Measurements from ENCODE around the gene ZDHHC18. TPM values are rescaled to one million over a fixed set of nuclear protein-coding genes. Genes with fewer than 3 reads are reported as not detected.
A peak's percentile ranks its signal among the peaks of the same experiment; 100 is the strongest.
"Not testable (repeated sequence)": the region's sequence is repeated elsewhere in the genome, so short reads cannot be mapped to it uniquely, and the experiment has no call there.

The ZDHHC18 gene
- total and polyA plus RNA-seq, 2 donors: 9.2 to 18.8 TPM

DNA sequence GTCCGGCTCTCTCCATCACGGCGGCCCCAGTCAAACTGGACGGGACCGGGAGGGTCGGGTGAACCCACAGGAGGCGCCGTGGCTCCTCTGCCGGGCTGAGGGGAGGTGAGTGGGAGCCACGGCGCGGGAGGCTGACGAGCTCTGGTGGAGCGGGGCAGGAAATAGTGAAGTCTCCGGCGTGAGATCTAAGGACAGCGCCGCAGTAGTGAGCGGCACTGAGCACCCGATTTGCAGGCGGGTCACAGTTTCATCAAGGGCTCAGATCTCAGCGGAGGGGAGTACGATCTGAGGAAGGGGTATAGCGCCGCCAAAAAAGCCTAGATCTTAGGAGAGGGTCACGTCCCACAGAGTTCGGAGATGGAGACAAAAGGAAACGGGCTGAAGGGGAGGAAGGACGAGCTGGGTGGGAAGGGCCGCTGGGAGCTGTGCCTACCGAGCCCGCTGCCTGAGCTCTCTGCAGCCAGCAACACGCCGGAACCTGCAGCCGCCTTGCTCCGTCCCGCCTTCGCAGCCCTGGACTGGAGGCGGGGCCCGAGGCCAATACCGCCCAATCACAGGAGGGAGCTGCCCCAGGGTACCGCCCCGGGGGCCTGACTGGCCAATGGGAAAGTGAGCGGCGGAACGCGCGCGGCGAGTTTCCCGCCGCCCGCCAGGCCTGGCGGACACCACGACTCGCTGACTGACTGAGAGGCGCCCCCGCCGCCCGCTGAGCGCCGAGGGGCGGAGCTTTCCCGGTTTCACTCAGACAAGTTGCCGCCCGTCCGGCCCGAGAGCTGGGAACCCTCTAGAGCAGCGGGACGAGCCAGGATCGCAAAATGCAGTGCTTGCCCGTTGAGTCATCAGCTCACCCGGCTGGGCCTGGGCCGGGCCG lies 38.4 kb downstream of the ZDHHC18 start:
- WGBS: under 1% methylated on average over 75 of the region's 75 CpGs
- DNase-seq (ENCODE audit: extremely low spot score): peak; percentile 92
- Histone ChIP-seq H3K4me1 (ENCODE audit: insufficient read depth) (no peaks in the 10 kb centered on the region), H3K27ac (ENCODE audit: low read depth) (peak overlapping the region; percentile 87), H3K36me3 (ENCODE audit: insufficient read depth) (no peaks in the 10 kb centered on the region), H3K4me3 (ENCODE audit: low read depth, low read length) (peak overlapping the region; percentile 37)

DNA sequence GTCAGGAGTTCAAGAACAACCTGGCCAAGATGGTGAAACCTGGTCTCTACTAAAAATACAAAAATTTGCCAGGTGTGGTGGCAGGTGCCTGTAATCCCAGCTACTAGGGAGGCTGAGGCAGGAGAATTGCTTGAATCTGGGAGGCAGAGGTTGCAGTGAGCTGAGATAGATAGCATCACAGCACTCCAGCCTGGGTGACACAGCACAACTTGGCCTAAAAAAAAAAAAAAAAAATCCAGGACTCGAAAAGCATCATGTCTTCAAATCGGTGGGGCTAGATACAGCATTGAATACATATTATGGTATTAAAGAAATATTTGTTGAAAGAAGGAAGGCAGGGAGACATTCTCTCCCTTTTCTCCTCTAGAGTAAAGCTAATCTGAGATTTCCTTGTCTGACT lies 46.6 kb downstream of the ZDHHC18 start:
- not testable (repeated sequence) for H3K4me1 ChIP-seq (ENCODE audit: insufficient read depth); H3K4me3 ChIP-seq (ENCODE audit: low read depth, low read length); DNase-seq (ENCODE audit: extremely low spot score); H3K27ac ChIP-seq (ENCODE audit: low read depth); H3K36me3 ChIP-seq (ENCODE audit: insufficient read depth)
- 72% methylated on average over 2 of the region's 2 CpGs for WGBS

DNA sequence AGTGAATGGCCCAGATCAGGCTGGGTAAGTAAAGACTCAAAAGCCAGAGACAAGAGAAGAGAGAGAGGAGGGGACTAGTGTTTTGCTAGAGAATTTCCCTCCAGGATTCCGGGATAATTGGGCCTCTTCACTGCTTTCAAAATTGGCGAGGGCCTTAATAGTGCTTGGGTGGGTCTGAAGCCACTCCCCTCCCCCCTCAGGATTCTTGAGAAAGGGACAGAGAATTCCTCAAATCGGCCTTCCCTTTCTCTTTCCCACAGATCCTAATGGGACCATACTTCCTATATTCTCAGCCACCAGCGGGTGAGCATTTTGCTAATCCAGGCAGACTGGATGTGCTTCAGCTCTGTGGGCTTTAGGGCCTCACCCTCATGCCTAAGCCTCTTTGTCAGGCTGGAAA lies 48.4 kb downstream of the ZDHHC18 start:
- no peaks in the 10 kb centered on the region for H3K4me1 ChIP-seq (ENCODE audit: insufficient read depth)
- 61% methylated on average over 4 of the region's 4 CpGs for WGBS
- H3K36me3 ChIP-seq (ENCODE audit: insufficient read depth): no peaks in the 10 kb centered on the region
- DNase-seq (ENCODE audit: extremely low spot score): no peak
- no peak overlapping the region for H3K27ac ChIP-seq (ENCODE audit: low read depth)
- no peak overlapping the region for H3K4me3 ChIP-seq (ENCODE audit: low read depth, low read length)

DNA sequence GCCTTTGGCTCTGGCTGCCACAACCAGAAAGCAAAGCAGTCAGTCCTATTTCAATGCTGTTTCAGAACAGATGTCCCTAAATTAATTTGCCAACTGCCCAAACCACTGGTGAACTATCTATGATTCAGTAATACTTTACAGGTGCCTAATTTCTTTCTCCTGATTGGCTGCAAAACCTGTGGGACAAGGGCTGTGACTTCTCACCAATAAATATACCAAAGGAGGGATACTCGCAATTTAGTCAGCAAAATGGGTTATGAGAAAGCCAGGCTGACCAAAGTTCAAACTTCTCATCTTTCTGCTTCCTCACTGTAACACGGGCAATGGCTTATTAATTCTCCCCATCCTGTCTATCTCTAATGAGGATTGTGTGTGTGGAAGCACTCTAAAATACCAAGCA lies 50.8 kb downstream of the ZDHHC18 start:
- Histone ChIP-seq H3K4me1 (ENCODE audit: insufficient read depth) (no peaks in the 10 kb centered on the region), H3K27ac (ENCODE audit: low read depth) (no peak overlapping the region), H3K36me3 (ENCODE audit: insufficient read depth) (peaks cover 2% of the 10 kb centered on the region), H3K4me3 (ENCODE audit: low read depth, low read length) (no peak overlapping the region)
- WGBS: 78% methylated on average over 2 of the region's 2 CpGs
- DNase-seq (ENCODE audit: extremely low spot score): no peak

- no peak for DNase-seq (ENCODE audit: extremely low spot score)
- 95% methylated on average over 4 of the region's 4 CpGs for WGBS
- H3K36me3 ChIP-seq (ENCODE audit: insufficient read depth): peaks cover 2% of the 10 kb centered on the region
- H3K27ac ChIP-seq (ENCODE audit: low read depth): no peak overlapping the region
- H3K4me3 ChIP-seq (ENCODE audit: low read depth, low read length): no peak overlapping the region
- H3K4me1 ChIP-seq (ENCODE audit: insufficient read depth): no peaks in the 10 kb centered on the region
Observed at GRCh38 chr1:26879793-26880192, 53.3 kb downstream of the ZDHHC18 start.

GRCh38 chr1:26881611-26882010 lies 55.1 kb downstream of the ZDHHC18 start:
- not testable (repeated sequence) for H3K4me1 ChIP-seq (ENCODE audit: insufficient read depth); H3K27ac ChIP-seq (ENCODE audit: low read depth); DNase-seq (ENCODE audit: extremely low spot score); H3K4me3 ChIP-seq (ENCODE audit: low read depth, low read length); H3K36me3 ChIP-seq (ENCODE audit: insufficient read depth)
- 85% methylated on average over 6 of the region's 6 CpGs for WGBS

GRCh38 chr1:26882696-26883463 lies 56.4 kb downstream of the ZDHHC18 start:
- Histone ChIP-seq H3K4me3 (ENCODE audit: low read depth, low read length) (no peak overlapping the region), H3K36me3 (ENCODE audit: insufficient read depth) (peaks cover 2% of the 10 kb centered on the region), H3K4me1 (ENCODE audit: insufficient read depth) (no peaks in the 10 kb centered on the region), H3K27ac (ENCODE audit: low read depth) (no peak overlapping the region)
- no peak for DNase-seq (ENCODE audit: extremely low spot score)
- 88% methylated on average over 5 of the region's 5 CpGs for WGBS

- Histone ChIP-seq H3K27ac (ENCODE audit: low read depth) (no peak overlapping the region), H3K4me3 (ENCODE audit: low read depth, low read length) (no peak overlapping the region), H3K36me3 (ENCODE audit: insufficient read depth) (peaks cover 2% of the 10 kb centered on the region), H3K4me1 (ENCODE audit: insufficient read depth) (no peaks in the 10 kb centered on the region)
- no peak for DNase-seq (ENCODE audit: extremely low spot score)
- WGBS: 81% methylated on average over 1 of the region's 1 CpG
Observed at GRCh38 chr1:26887125-26887524, 60.6 kb downstream of the ZDHHC18 start.

- Histone ChIP-seq H3K27ac (ENCODE audit: low read depth) (no peak overlapping the region), H3K4me3 (ENCODE audit: low read depth, low read length) (no peak overlapping the region), H3K4me1 (ENCODE audit: insufficient read depth) (no peaks in the 10 kb centered on the region), H3K36me3 (ENCODE audit: insufficient read depth) (no peaks in the 10 kb centered on the region)
- WGBS: 86% methylated on average over 1 of the region's 1 CpG
- DNase-seq (ENCODE audit: extremely low spot score): no peak
Observed at GRCh38 chr1:26888231-26888630, 61.7 kb downstream of the ZDHHC18 start.

DNA sequence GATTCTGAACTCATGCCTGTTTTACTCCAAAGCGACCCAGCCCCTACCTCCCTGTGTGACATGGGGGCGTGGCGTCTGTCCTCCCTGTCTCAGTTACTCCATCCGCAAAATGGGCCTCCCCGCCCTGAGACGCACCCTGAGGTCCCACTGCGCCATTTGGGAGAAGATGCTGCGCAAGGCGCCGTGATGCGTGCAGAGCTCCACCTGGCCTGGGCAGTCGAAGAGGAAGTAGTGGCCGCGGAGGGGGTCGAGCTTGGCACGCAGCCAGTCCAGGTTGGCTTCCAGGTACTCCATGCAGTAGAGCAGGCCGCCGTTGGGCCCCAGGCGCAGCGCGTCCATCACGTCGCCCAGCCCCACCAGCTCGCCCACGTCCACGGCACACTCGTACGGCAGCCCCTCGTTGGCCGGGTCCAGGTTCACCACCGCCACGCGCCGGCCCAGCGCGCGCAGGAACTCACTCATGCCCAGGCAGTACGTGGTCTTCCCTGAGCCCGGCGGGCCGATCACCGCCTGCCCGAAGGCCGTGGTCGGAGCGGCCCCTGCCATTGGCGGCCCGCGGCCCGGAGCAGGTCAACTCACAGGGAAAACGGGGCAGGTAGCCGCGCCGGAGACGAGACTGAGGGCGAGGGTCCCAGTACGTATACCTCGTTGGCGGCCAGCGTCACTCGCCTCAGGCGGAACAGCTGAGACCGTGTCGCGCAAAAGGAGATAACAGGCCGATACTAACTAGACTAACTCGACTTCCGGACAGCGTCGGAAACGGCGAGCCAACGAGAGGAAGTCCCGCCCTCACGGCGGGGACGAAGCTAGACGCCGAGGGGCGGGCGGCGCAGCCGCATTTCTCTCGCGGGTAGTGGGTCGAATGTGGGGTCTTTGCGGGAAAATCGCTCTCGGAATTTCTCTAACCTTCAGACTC lies 63.3 kb downstream of the ZDHHC18 start, which contains the start of gene GPN2:
Gene GPN2 (minus strand): TSS at position 733 of the 916 bp plus-strand sequence. CDS start 187 bp downstream, at position 546.
- WGBS: 1% methylated on average over 89 of the region's 89 CpGs
- Histone ChIP-seq H3K27ac (ENCODE audit: low read depth) (peak within 1 kb of the TSS; percentile 85), H3K4me3 (ENCODE audit: low read depth, low read length) (peak within 1 kb of the TSS; percentile 75), H3K36me3 (ENCODE audit: insufficient read depth) (no peaks in the 10 kb centered on the region), H3K4me1 (ENCODE audit: insufficient read depth) (no peaks in the 10 kb centered on the region)
- DNase-seq (ENCODE audit: extremely low spot score): peak; percentile 42

DNA sequence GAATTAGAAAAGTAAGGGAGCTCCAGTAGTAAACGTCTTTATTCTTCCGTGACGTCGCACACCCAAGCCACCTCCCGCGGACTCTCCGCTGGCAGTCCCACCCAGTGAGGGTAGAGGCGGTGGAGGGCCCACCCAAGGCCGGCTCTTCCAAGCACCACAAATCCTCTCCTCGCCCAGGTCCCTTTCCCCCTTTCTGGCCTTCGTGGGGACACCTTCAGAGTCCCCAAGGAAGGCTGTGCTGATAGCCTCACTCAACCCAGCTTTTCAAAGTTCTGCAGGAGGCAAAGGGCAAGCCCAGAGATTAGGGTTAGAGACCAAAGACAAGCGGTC lies 63.9 kb downstream of the ZDHHC18 start:
- WGBS: 3% methylated on average over 12 of the region's 12 CpGs
- H3K4me1 ChIP-seq (ENCODE audit: insufficient read depth): no peaks in the 10 kb centered on the region

GRCh38 chr1:26894263-26894662 lies 67.8 kb downstream of the ZDHHC18 start:
- Histone ChIP-seq H3K27ac (ENCODE audit: low read depth) (no peak overlapping the region), H3K36me3 (ENCODE audit: insufficient read depth) (no peaks in the 10 kb centered on the region), H3K4me3 (ENCODE audit: low read depth, low read length) (no peak overlapping the region), H3K4me1 (ENCODE audit: insufficient read depth) (no peaks in the 10 kb centered on the region)
- no peak for DNase-seq (ENCODE audit: extremely low spot score)
- 93% methylated on average over 13 of the region's 13 CpGs for WGBS

More for the DNA sequence above, 63.9 kb downstream of the ZDHHC18 start:
- no peaks in the 10 kb centered on the region for H3K36me3 ChIP-seq (ENCODE audit: insufficient read depth)
- DNase-seq (ENCODE audit: extremely low spot score): no peak
- peak overlapping the region; percentile 85 for H3K27ac ChIP-seq (ENCODE audit: low read depth)
- H3K4me3 ChIP-seq (ENCODE audit: low read depth, low read length): peak overlapping the region; percentile 75

- WGBS: 96% methylated on average over 9 of the region's 9 CpGs
- no peaks in the 10 kb centered on the region for H3K36me3 ChIP-seq (ENCODE audit: insufficient read depth)
- H3K27ac ChIP-seq (ENCODE audit: low read depth): no peak overlapping the region
- DNase-seq (ENCODE audit: extremely low spot score): no peak
- no peaks in the 10 kb centered on the region for H3K4me1 ChIP-seq (ENCODE audit: insufficient read depth)
- H3K4me3 ChIP-seq (ENCODE audit: low read depth, low read length): no peak overlapping the region
Observed at GRCh38 chr1:26897351-26897750, 70.9 kb downstream of the ZDHHC18 start.

Data from urinary bladder (tissue), 4 donors.